K562 (cell line): ENCODE data around the gene SACS. TPM values are rescaled to one million over a fixed set of nuclear protein-coding genes. Genes with fewer than 3 reads are reported as not detected.
A peak's percentile ranks its signal among the peaks of the same experiment; 100 is the strongest.

ENCODE experiments used
- ATAC-seq: fragments of 200-7000 bp; cut with Tn5 transposase; 3 replicates; pipeline ENCODE4 v1.9.1; 2020; ENCODE audit warnings: moderate library complexity
- BruUV-seq: library from RNA; stranded (reverse); fragments of 400-500 nt; replicated peaks from 2 replicates; lab custom pipeline; 2021; lab: Mats Ljungman, UMichigan
- CTCF ChIA-PET: fragments of 300-600 bp; formaldehyde crosslinking; extraction: SDS; loops from one replicate; lab custom pipeline; 2021; ENCODE audit warnings: low intra/inter-chr PET ratio; lab: Yijun Ruan, JAX
- POLR2A ChIA-PET: fragments of 300-600, 350-650 bp; sonication (Branson Sonifier 250); formaldehyde crosslinking; extraction: SDS; loops from one replicate; lab custom pipeline; 2021; ENCODE audit warnings: antibody characterized with exemption, inconsistent platforms; lab: Yijun Ruan, JAX
- DNase-seq, 4 experiments: peaks; one replicate each; pipeline versions ENCODE4 v3.0.0 to v3.0.0-alpha.2; 2011 to 2018; ENCODE audit warnings: low spot score in 3 of 4, mixed read lengths in 3 of 4; ENCODE audit errors: extremely low read depth in 1 of 4
- FAIRE-seq: peaks from 2 replicates; lab custom pipeline; 2011; peaks lifted over from hg19 to GRCh38; lab: Jason Lieb, UNC
- H2AFZ ChIP-seq: 2 replicates; pipeline ENCODE4 v1.6.0; 2011; ENCODE audit warnings: low read depth, low read length, control low read depth, inconsistent platforms
- H3K27ac ChIP-seq: fragments of 200-600 bp; 3 replicates; pipeline ENCODE4 v1.8.0; 2011; ENCODE audit warnings: low read depth, mild to moderate bottlenecking, control low read depth, inconsistent platforms, low read length, moderate library complexity, mixed read lengths; ENCODE audit errors: extremely low read depth
- H3K27me3 ChIP-seq, 2 experiments: fragments of 300-600 bp in 1 of 2; 2 replicates in 1 of 2; 3 replicates in 1 of 2; pipeline versions ENCODE4 v1.6.0 to v1.8.0; 2011; ENCODE audit warnings: inconsistent platforms in 2 of 2, low read length in 2 of 2, mild to moderate bottlenecking in 1 of 2, mixed read lengths in 1 of 2, moderate library complexity in 1 of 2; ENCODE audit not compliant: control insufficient read depth in 2 of 2, insufficient read depth in 2 of 2
- H3K36me3 ChIP-seq: fragments of 300-600 bp; 3 replicates; pipeline ENCODE4 v1.8.0; 2011; ENCODE audit warnings: mild to moderate bottlenecking, low read length, inconsistent platforms; ENCODE audit not compliant: control insufficient read depth, insufficient read depth
- H3K4me1 ChIP-seq, 2 experiments: fragments of 200-600 bp in 1 of 2; replicated peaks in 1 of 2; 2 replicates in 1 of 2; 3 replicates in 1 of 2; pipeline versions ENCODE4 v1.5.1 to v1.8.0; 2011; ENCODE audit warnings: inconsistent platforms in 2 of 2, low read length in 2 of 2, mild to moderate bottlenecking in 1 of 2, mixed read lengths in 1 of 2, moderate library complexity in 1 of 2; ENCODE audit not compliant: control insufficient read depth in 2 of 2, insufficient read depth in 2 of 2
- H3K4me2 ChIP-seq: 2 replicates; pipeline ENCODE4 v1.6.1; 2011; ENCODE audit warnings: low read length, control low read depth, inconsistent platforms, mixed read lengths; ENCODE audit not compliant: insufficient read depth
- H3K4me3 ChIP-seq: fragments of 200-600 bp; sonication (generic), shearing (Covaris generic); 2 replicates; pipeline ENCODE4 v1.5.1; 2016; ENCODE audit warnings: control low read depth, inconsistent platforms
- H3K79me2 ChIP-seq: fragments of 200-600 bp; 3 replicates; pipeline ENCODE4 v1.8.0; 2011; ENCODE audit warnings: low read length, inconsistent platforms; ENCODE audit not compliant: control insufficient read depth, insufficient read depth
- H3K9ac ChIP-seq, 2 experiments: 2 replicates each; pipeline versions ENCODE4 v1.6.0 to v1.6.1; 2011; ENCODE audit warnings: low read depth in 2 of 2, low read length in 2 of 2, control low read depth in 1 of 2, inconsistent platforms in 1 of 2, mild to moderate bottlenecking in 1 of 2, mixed read lengths in 1 of 2; ENCODE audit not compliant: insufficient read depth in 1 of 2
- H3K9me1 ChIP-seq: one replicate; pipeline ENCODE4 v1.6.0; 2011; ENCODE audit warnings: inconsistent platforms, mild to moderate bottlenecking, low read length, moderate library complexity; ENCODE audit not compliant: control insufficient read depth, insufficient read depth
- H3K9me3 ChIP-seq: replicated peaks from 2 replicates; pipeline ENCODE4 v1.5.1; 2011; ENCODE audit warnings: low read depth, low read length, inconsistent platforms; ENCODE audit not compliant: control insufficient read depth, insufficient read depth
- H4K20me1 ChIP-seq: replicated peaks from 2 replicates; pipeline ENCODE4 v1.6.1; 2011; ENCODE audit warnings: low read length, inconsistent platforms, mixed read lengths; ENCODE audit not compliant: control insufficient read depth, insufficient read depth
- AFF1 ChIP-seq, 2 experiments: fragments of 450-650 bp; IDR thresholded peaks; 2 replicates each; pipeline ENCODE4 v1.6.1; 2018; ENCODE audit warnings: mild to moderate bottlenecking in 2 of 2, low read depth in 1 of 2; ENCODE audit not compliant: partially characterized antibody in 2 of 2
- GABPB1 ChIP-seq: sonication (generic); formaldehyde crosslinking; IDR thresholded peaks from 2 replicates; pipeline ENCODE4 v1.8.0; 2022; ENCODE audit warnings: mild to moderate bottlenecking, missing genetic modification reagents
- KAT2B ChIP-seq: IDR thresholded peaks from one replicate; pipeline ENCODE4 v1.6.1; 2012; ENCODE audit warnings: low read depth, mild to moderate bottlenecking, control low read depth, inconsistent platforms, low read length, moderate library complexity
- KDM2B ChIP-seq: fragments of 250-450 bp; sonication (Bioruptor Pico); IDR thresholded peaks from 2 replicates; pipeline ENCODE4 v1.8.0; 2021; ENCODE audit warnings: mild to moderate bottlenecking, moderate library complexity
- POLR2G ChIP-seq: fragments of 200-400 bp; formaldehyde crosslinking; IDR thresholded peaks from 2 replicates; pipeline ENCODE4 v1.6.1; 2017; ENCODE audit warnings: low read depth, mild to moderate bottlenecking, antibody characterized with exemption, low read length, moderate library complexity
- RAD21 ChIP-seq, 2 experiments: fragments of 250-450 bp in 1 of 2; fragments of 450-650 bp in 1 of 2; sonication (Bioruptor Pico) in 1 of 2; formaldehyde crosslinking in 1 of 2; IDR thresholded peaks in 1 of 2; conservative IDR thresholded peaks in 1 of 2; 2 replicates each; pipeline versions ENCODE4 v1.4.0 to v1.8.0; 2020 to 2022; ENCODE audit warnings: mild to moderate bottlenecking in 2 of 2, moderate library complexity in 1 of 2
- TEAD1 ChIP-seq, 2 experiments: fragments of 450-650 bp in 1 of 2; sonication (generic) in 1 of 2; formaldehyde crosslinking; IDR thresholded peaks; 2 replicates each; pipeline versions ENCODE4 v1.4.0 to v1.8.0; 2020 to 2022; ENCODE audit warnings: mild to moderate bottlenecking in 2 of 2, missing genetic modification reagents in 1 of 2
- ZBTB26 ChIP-seq: fragments of 450-650 bp; formaldehyde crosslinking; IDR thresholded peaks from 2 replicates; pipeline ENCODE4 v1.4.0; 2022; ENCODE audit warnings: missing genetic modification characterization
- ZBTB34 ChIP-seq: fragments of 250-450 bp; sonication (Bioruptor Pico); IDR thresholded peaks from 2 replicates; pipeline ENCODE4 v1.8.0; 2021; ENCODE audit warnings: mild to moderate bottlenecking, moderate library complexity
- ZNF175 ChIP-seq: fragments of 200-800 bp; sonication (Bioruptor generic); IDR thresholded peaks from 2 replicates; pipeline ENCODE4 v1.6.1; 2016; ENCODE audit warnings: low read depth, mild to moderate bottlenecking, missing genetic modification characterization, missing compliant biosample characterization
- WGBS: fragments of 100-300 bp; shearing (Covaris generic); methylation state at CpG from one replicate; pipeline ENCODE4 v1.1.6; 2016; ENCODE audit warnings: low coverage, mixed read lengths; ENCODE audit not compliant: insufficient coverage; ENCODE audit errors: missing lambda C conversion rate; 5-methylcytosine and 5-hydroxymethylcytosine counted together
- in situ Hi-C: fragments of 300-500 bp; cut with MboI; formaldehyde crosslinking; loops from 4 replicates; pipeline ENCODE4 v1.15.0; 2018; ENCODE audit warnings: inconsistent platforms, mixed read lengths
- intact Hi-C: fragments of 100-400 bp; cut with micrococcal nuclease; formaldehyde crosslinking; loops from 2 replicates; pipeline ENCODE4 v1.14.2; 2022
- polyA plus RNA-seq, 8 experiments: library from polyadenylated mRNA; depleted of rRNA in 4 of 8; stranded (reverse) in 5 of 8; unstranded in 3 of 8; fragments of >200 nt; fragmentation: Nextera tagmentation in 2 of 8; fragmentation: Illumina TruSeq in 1 of 8; extraction: Ambion mirVana in 2 of 8; extraction: Trizol in 1 of 8; gene quantifications; 2 replicates each; pipeline versions ENCODE4 v1.2.1 to v1.2.3, GENCODE V29; 2011 to 2014; ENCODE audit warnings: inconsistent platforms in 1 of 8, missing spikeins in 1 of 8
- total RNA-seq, 7 experiments: library from RNA; depleted of rRNA in 6 of 7; stranded (reverse); fragments of >200 nt in 6 of 7; fragmentation: Illumina TruSeq in 2 of 7; extraction: Trizol in 2 of 7; gene quantifications; 2 replicates each; pipeline versions ENCODE4 v1.2.1 to v1.2.3, GENCODE V29; 2011 to 2021; ENCODE audit warnings: low replicate concordance in 1 of 7

SACS gene
- total and polyA plus RNA-seq, 9 of the 15 experiments (the other 6 are each of a cell fraction or from before 2014, with no cell fraction given), result 4.7 to 28.2 (median 18.9) TPM

DNA sequence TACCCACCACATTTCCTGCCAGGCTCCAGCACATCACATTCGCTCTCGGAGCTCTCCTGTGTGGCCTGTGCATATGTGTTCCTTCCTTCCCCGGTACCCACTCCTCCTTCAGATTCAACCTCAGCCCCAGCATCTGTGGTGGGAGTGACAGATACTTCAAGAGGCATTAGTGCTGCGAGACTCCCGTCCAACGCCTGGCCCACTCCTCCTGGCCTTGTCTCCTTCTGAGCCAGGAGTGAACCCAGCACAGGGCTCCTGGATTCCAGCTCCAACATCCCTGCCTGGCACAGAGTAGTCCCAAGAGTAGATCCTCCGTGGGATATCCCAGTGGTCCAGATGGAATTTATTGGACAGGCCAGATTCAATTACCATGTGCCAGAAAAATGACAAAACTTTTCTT lies 55.9 kb downstream of the SACS start (continued):
- TF ChIP-seq ZNF175, result no peak
- TF ChIP-seq TEAD1 (CRISPR knock-in tag; IDR thresholded peaks at IDR 0.05), result no peak
- no peak for TF ChIP-seq GABPB1 (CRISPR knock-in tag)
- no peak for TF ChIP-seq ZBTB26

DNA sequence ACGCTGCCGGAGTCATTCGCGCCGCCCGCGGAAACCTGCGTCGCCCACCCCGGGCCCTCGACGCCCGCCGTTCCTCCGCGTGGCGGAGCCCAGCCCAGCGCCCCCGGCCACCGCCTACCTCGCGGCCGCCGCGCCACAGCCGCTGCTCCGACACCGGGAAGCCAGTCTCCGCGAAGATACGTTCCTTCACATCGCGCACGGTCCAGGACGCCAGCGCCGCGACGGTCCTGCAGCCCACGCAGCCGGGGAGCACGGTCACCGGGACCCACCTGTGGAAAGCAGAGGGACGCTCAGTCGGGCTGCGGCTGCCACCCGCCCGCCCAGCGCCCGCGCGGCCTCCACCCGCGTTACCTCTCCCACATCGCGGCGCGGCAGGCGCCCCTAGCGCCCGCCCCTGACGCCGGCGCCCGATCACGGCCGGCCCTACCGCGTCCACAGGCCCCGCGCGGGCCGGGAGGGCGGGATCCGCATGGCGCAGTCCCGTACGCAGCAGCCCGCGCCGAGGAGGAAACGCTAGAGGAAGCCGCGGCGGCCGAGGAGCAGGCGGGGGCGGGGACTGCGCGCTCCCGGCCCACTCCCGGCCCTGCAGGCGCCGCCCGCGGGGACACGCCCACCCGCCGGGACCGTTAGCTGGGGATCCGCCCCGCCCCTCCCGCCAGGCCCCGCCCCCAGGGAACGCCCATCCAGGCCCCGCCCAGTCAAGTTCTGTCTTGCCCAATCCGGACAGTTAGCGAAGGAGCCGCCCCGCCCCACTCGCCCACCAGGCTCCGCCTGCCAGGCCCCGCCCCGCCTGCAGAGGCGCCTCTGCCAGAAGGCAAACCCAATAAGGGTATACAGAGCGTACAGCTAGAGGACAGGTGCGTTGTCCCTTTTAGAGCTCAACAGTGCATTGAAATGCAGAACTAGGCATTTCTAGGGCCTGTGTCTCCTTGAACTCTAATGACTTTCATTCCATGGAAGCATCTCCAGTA lies 58.2 kb downstream of the SACS start:
- Histone ChIP-seq H4K20me1 (no peaks in the 10 kb centered on the region), H3K4me1 (peaks cover 4 to 9% of the 10 kb centered on the region in 2 experiments; a peak in 4 of 5 replicates), H3K36me3 (peaks cover 28% of the 10 kb centered on the region; the same call in 2 of the 3 replicates), H3K79me2 (peaks cover 29% of the 10 kb centered on the region), H3K27me3 (peaks cover 0 to 7% of the 10 kb centered on the region in 2 experiments; a peak in 2 of 5 replicates), H3K27ac (peak overlapping the region; percentile 69), H3K4me2 (peak overlapping the region; percentile 83), H3K9ac (peak overlapping the region; percentile 54 to 95; a peak in 3 of 4 replicates), H2AFZ (peak overlapping the region; percentile 91), H3K9me3 (no peaks in the 10 kb centered on the region), H3K9me1 (peaks cover 4% of the 10 kb centered on the region), H3K4me3 (peak overlapping the region; percentile 54)
- POLR2A ChIA-PET, result interaction anchor here (0.6 kb wide), 1 partner anchor 104 kb away, joined by 3 read pairs; no protein-coding TSS in a partner anchor
- ATAC-seq (peak; percentile 97), FAIRE-seq (peak; percentile 74), DNase-seq (peak; percentile 89 to 95 (median 94))
- CTCF ChIA-PET, result no interaction called here
- in situ Hi-C loops (no loop called here), intact Hi-C loops (no loop called here)
- no TSS peak for BruUV-seq
- WGBS, result 0% methylated on average over 3 of the region's 117 CpGs
- peak; percentile 88 for TF ChIP-seq POLR2G
- no peak for TF ChIP-seq AFF1 (IDR thresholded peaks at IDR 0.05; ENCODE audit: low read depth in 1 of 2, partially characterized antibody in 2 of 2)
- TF ChIP-seq ZBTB34, result no peak
- no peak for TF ChIP-seq KDM2B
- no peak for TF ChIP-seq RAD21 (CRISPR knock-in tag; conservative IDR thresholded peaks at IDR 0.05 in 1 of 2, IDR thresholded peaks at IDR 0.05 in 1 of 2)
- TF ChIP-seq KAT2B, result no peak
